ENCODE results near the gene RNF121. TPM values are rescaled to one million over a fixed set of nuclear protein-coding genes. Genes with fewer than 3 reads are reported as not detected.

RNF121 gene
- total and polyA plus RNA-seq, 12 donors, result 13.3 to 49.3 (median 31.3) TPM

DNA sequence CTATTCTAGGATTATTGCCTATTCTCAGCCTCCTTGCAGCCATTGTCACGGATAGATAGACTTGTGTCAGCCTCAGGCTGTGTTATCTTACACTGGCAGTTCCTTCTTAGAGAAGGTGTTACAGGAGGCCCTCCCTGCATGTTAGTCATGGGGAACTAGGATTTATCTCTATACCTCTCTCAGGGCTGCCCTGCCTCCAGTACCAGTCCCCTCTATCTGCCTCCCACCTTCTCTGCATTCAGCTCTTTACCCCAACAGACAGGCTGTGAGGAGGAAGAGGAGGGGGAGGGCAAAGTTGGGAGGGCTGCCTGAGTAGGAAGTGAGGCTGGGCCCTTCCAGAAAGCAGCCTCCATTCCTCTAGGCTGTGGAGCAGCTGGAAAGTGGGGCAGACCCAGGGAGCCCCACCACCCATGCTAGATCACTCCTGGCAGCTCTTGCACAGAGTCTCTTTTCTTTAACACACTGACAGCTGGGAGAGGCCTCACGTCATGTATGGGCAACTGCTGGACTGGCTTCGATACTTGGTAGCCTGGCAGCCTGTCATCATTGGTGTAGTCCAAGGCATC is 67.0 kb downstream of the RNF121 start:
- 83 to 100% (median 94%) methylated on average over 1 to 3 of the region's 3 CpGs for WGBS, 4 donors
- intact Hi-C loops (cut with DNase I), result no loop called here

DNA sequence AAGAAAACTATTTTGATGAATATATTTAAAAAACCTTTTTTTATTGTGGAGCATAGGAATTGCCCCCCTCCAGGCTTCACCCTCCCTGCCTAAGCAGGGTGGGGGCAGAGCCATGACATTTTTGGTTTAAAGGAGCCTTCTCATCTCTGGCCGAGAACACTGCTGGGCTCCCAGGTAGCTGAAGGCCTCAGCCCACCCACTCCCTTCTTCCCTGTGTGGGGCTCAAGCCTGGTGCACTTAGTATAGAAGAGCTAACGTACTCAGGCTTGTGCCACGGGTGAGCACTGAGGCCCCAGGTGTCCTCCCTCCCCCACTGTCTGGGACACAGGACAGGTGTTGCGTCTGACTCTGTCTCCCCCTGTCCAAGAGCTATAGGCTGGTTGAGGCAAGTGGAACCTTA is 67.7 kb downstream of the RNF121 start:
- Histone ChIP-seq H3K4me3 (no peak overlapping the region), H3K36me3 (replicated peaks in 1 of 2) (peaks cover 0 to 3% of the 10 kb centered on the region in 2 donors), H3K27me3 (no peaks in the 10 kb centered on the region), H3K4me1 (replicated peaks in 1 of 2) (peaks cover 9 to 28% of the 10 kb centered on the region in 2 donors), H3K9me3 (replicated peaks in 1 of 3) (no peaks in the 10 kb centered on the region), H3K27ac (peak overlapping the region in 1 of 5 donors; percentile 0)
- TF ChIP-seq POLR2A (IDR thresholded peaks at IDR 0.05), result no peak
- TF ChIP-seq, protein P1, sequence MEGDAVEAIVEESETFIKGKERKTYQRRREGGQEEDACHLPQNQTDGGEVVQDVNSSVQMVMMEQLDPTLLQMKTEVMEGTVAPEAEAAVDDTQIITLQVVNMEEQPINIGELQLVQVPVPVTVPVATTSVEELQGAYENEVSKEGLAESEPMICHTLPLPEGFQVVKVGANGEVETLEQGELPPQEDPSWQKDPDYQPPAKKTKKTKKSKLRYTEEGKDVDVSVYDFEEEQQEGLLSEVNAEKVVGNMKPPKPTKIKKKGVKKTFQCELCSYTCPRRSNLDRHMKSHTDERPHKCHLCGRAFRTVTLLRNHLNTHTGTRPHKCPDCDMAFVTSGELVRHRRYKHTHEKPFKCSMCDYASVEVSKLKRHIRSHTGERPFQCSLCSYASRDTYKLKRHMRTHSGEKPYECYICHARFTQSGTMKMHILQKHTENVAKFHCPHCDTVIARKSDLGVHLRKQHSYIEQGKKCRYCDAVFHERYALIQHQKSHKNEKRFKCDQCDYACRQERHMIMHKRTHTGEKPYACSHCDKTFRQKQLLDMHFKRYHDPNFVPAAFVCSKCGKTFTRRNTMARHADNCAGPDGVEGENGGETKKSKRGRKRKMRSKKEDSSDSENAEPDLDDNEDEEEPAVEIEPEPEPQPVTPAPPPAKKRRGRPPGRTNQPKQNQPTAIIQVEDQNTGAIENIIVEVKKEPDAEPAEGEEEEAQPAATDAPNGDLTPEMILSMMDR (IDR thresholded peaks at IDR 0.05), result no peak
- no peak for DNase-seq
- intact Hi-C loops (cut with DNase I), result no loop called here
- WGBS, 4 donors, result 92 to 97% (median 95%) methylated on average over 4 of the region's 4 CpGs

More for the DNA sequence above, 67.0 kb downstream of the RNF121 start:
- H3K4me1 ChIP-seq (replicated peaks in 1 of 2), result peaks cover 9 to 22% of the 10 kb centered on the region in 2 donors
- TF ChIP-seq, protein P1 (IDR thresholded peaks at IDR 0.05), result no peak
- no peak for TF ChIP-seq POLR2A (IDR thresholded peaks at IDR 0.05)
- no peak overlapping the region for H3K4me3 ChIP-seq
- no peaks in the 10 kb centered on the region for H3K27me3 ChIP-seq
- no peaks in the 10 kb centered on the region for H3K9me3 ChIP-seq (replicated peaks in 1 of 3)
- DNase-seq, result no peak
- no peaks in the 10 kb centered on the region for H3K36me3 ChIP-seq (replicated peaks in 1 of 2)
- no peak overlapping the region for H3K27ac ChIP-seq

DNA sequence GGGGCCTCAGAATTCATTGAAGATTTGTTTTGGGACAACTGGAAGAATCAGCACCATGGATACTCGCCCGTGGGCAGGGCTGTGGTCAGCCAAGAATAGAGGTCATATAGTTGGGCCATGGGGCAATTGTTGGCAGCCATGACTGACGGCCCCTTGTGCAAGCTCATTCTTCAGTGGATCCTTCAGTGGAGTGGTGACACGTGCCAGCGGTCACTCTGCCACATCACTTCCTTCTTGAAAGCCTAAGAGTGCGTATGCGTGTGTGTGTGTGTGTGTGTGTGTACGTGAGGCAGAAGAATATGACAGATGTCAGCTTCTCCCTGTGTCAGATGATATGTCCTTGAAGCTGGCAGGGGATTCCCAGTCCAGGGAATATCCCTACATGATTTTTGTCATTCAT is 68.1 kb downstream of the RNF121 start:
- Histone ChIP-seq H3K4me1 (replicated peaks in 1 of 2) (peaks cover 9 to 29% of the 10 kb centered on the region in 2 donors), H3K36me3 (replicated peaks in 1 of 2) (peaks cover 0 to 8% of the 10 kb centered on the region in 2 donors), H3K27ac (peak overlapping the region in 1 of 5 donors; percentile 0), H3K9me3 (replicated peaks in 1 of 3) (no peaks in the 10 kb centered on the region), H3K27me3 (no peaks in the 10 kb centered on the region), H3K4me3 (no peak overlapping the region)
- TF ChIP-seq POLR2A (IDR thresholded peaks at IDR 0.05), result no peak
- DNase-seq, result peak in 3 of 7 donors; percentile 56 to 67 (median 62)
- intact Hi-C loops (cut with DNase I), result no loop called here
- WGBS, 4 donors, result 76 to 90% (median 82%) methylated on average over 7 to 8 of the region's 8 CpGs

DNA sequence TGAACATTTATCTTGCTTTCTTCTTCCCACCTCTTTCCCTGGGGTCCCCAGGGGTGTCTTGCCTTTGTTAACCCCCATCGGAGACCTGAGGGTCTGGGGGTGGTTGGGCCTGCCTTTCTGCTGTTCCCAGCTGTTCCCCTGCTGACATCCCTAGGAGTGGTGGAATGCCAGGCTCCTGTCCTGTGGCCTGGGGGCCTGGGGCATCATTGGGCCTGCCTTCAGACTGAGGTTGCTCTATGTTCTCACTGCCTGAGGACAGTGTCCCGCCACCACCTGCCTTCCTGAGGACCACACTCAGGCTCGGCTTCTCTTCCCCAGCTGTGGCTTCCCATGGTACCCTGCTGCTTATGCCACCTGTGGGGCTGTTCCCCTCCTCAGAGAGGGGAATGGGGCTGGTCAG is 68.7 kb downstream of the RNF121 start:
- Histone ChIP-seq H3K4me1 (replicated peaks in 1 of 2) (peaks cover 9 to 29% of the 10 kb centered on the region in 2 donors), H3K27me3 (no peaks in the 10 kb centered on the region), H3K4me3 (no peak overlapping the region), H3K9me3 (replicated peaks in 1 of 3) (no peaks in the 10 kb centered on the region), H3K36me3 (replicated peaks in 1 of 2) (peaks cover 0 to 14% of the 10 kb centered on the region in 2 donors), H3K27ac (peak overlapping the region in 1 of 5 donors; percentile 0)
- no peak for DNase-seq
- 94 to 100% (median 96%) methylated on average over 3 of the region's 3 CpGs for WGBS, 4 donors
- TF ChIP-seq, protein P1 (IDR thresholded peaks at IDR 0.05), result no peak
- TF ChIP-seq POLR2A (IDR thresholded peaks at IDR 0.05), result no peak
- intact Hi-C loops (cut with DNase I), result no loop called here

DNA sequence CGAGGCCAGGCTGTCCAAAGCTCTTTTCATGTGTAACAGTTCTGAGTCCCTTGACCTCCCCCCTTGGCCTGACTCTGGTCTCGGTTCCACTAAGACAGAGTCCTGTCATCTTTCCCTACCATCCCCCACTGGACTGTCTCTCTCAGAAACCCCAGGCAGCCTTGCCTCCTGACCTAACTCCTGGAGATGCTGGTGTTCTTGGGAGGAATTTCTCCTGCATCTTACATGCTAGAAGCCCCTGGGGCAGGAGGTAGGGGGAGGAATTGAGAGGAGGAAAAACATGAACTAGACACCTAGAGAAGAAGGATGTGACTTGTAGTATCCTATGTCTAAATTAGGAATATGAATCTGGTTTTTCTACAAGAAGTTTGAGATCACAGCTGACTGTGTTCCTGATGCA is 69.2 kb downstream of the RNF121 start:
- 94 to 100% (median 95%) methylated on average over 2 of the region's 2 CpGs for WGBS, 4 donors
- H3K36me3 ChIP-seq (replicated peaks in 1 of 2), result peaks cover 0 to 19% of the 10 kb centered on the region in 2 donors
- H3K4me1 ChIP-seq (replicated peaks in 1 of 2), result peaks cover 9 to 29% of the 10 kb centered on the region in 2 donors
- no peak overlapping the region for H3K4me3 ChIP-seq
- H3K27ac ChIP-seq, result peak overlapping the region in 3 of 5 donors; percentile 75 to 97 (median 92)
- no peaks in the 10 kb centered on the region for H3K9me3 ChIP-seq (replicated peaks in 1 of 3)
- intact Hi-C loops (cut with DNase I), result no loop called here
- TF ChIP-seq, protein P1 (IDR thresholded peaks at IDR 0.05), result no peak
- no peak for TF ChIP-seq POLR2A (IDR thresholded peaks at IDR 0.05)
- no peak for DNase-seq
- H3K27me3 ChIP-seq, result no peaks in the 10 kb centered on the region
